Keratinocyte (primary cell): ENCODE measurements around the gene HDAC5. TPM values are rescaled to one million over a fixed set of nuclear protein-coding genes. Genes with fewer than 3 reads are reported as not detected.

Source experiments
- DNase-seq: peaks from one replicate; pipeline ENCODE4 v3.0.0-alpha.2; 2011; ENCODE audit warnings: low read depth, missing footprints, low spot score
- FAIRE-seq: peaks from 2 replicates; lab custom pipeline; 2011; peaks lifted over from hg19 to GRCh38; lab: Jason Lieb, UNC
- H2AFZ ChIP-seq: 2 replicates; pipeline ENCODE4 v1.6.0; 2012; ENCODE audit warnings: low read length, control low read depth, inconsistent platforms; ENCODE audit not compliant: control insufficient read depth
- H3K27ac ChIP-seq: 2 replicates; pipeline ENCODE4 v1.5.1; 2011; ENCODE audit warnings: low read length; ENCODE audit not compliant: control insufficient read depth, insufficient read depth
- H3K27me3 ChIP-seq: 3 replicates; pipeline ENCODE4 v1.6.0; 2011; ENCODE audit warnings: low read length; ENCODE audit not compliant: control insufficient read depth, insufficient read depth; ENCODE audit errors: extremely low read depth
- H3K36me3 ChIP-seq, 2 experiments: 2 replicates in 1 of 2; 3 replicates in 1 of 2; pipeline ENCODE4 v1.5.1; 2011; ENCODE audit warnings: low read length in 2 of 2, mild to moderate bottlenecking in 1 of 2; ENCODE audit not compliant: control insufficient read depth in 2 of 2, insufficient read depth in 2 of 2; ENCODE audit errors: extremely low read depth in 1 of 2
- H3K4me1 ChIP-seq: 3 replicates; pipeline ENCODE4 v1.5.1; 2011; ENCODE audit warnings: low read length; ENCODE audit not compliant: control insufficient read depth, insufficient read depth; ENCODE audit errors: extremely low read depth
- H3K4me2 ChIP-seq: 3 replicates; pipeline ENCODE4 v1.6.0; 2011; ENCODE audit warnings: low read depth, low read length; ENCODE audit not compliant: control insufficient read depth, insufficient read depth; ENCODE audit errors: extremely low read depth
- H3K4me3 ChIP-seq, 3 experiments: fragments of 200-600 bp in 1 of 3; sonication (generic) in 1 of 3; 2 replicates in 2 of 3; 3 replicates in 1 of 3; pipeline ENCODE4 v1.5.1; 2011 to 2016; ENCODE audit warnings: low read length in 3 of 3, mild to moderate bottlenecking in 3 of 3, control low read depth in 2 of 3, inconsistent platforms in 1 of 3, low read depth in 1 of 3, mixed read lengths in 1 of 3, mixed run types in 1 of 3, moderate library complexity in 1 of 3; ENCODE audit not compliant: control insufficient read depth in 2 of 3, insufficient read depth in 2 of 3; ENCODE audit errors: extremely low read depth in 1 of 3
- H3K79me2 ChIP-seq: 2 replicates; pipeline ENCODE4 v1.6.0; 2012; ENCODE audit warnings: low read length; ENCODE audit not compliant: control insufficient read depth, insufficient read depth
- H3K9ac ChIP-seq: 3 replicates; pipeline ENCODE4 v1.6.0; 2011; ENCODE audit warnings: low read length; ENCODE audit not compliant: control insufficient read depth, insufficient read depth; ENCODE audit errors: extremely low read depth
- H3K9me1 ChIP-seq: 3 replicates; pipeline ENCODE4 v1.6.0; 2011; ENCODE audit warnings: low read length; ENCODE audit not compliant: control insufficient read depth, insufficient read depth; ENCODE audit errors: extremely low read depth
- H3K9me3 ChIP-seq: 2 replicates; pipeline ENCODE4 v1.5.1; 2012; ENCODE audit warnings: low read depth, low read length; ENCODE audit not compliant: control insufficient read depth
- H4K20me1 ChIP-seq: 3 replicates; pipeline ENCODE4 v1.6.0; 2011; ENCODE audit warnings: low read length; ENCODE audit not compliant: control insufficient read depth, insufficient read depth; ENCODE audit errors: extremely low read depth
- CTCF ChIP-seq, 3 experiments: IDR thresholded peaks in 1 of 3; conservative IDR thresholded peaks in 1 of 3; optimal IDR thresholded peaks in 1 of 3; 2 replicates in 2 of 3; 3 replicates in 1 of 3; pipeline versions ENCODE3 to v1.5.1; 2011; ENCODE audit warnings: low read length in 3 of 3, mild to moderate bottlenecking in 3 of 3, moderate library complexity in 2 of 3, control low read depth in 1 of 3, inconsistent platforms in 1 of 3; ENCODE audit not compliant: insufficient read depth in 2 of 3; ENCODE audit errors: extremely low read depth in 1 of 3
- EZH2 ChIP-seq: IDR thresholded peaks from one replicate; pipeline ENCODE4 v1.6.1; 2012; ENCODE audit warnings: inconsistent platforms, mild to moderate bottlenecking, low read length, moderate library complexity
- dilution Hi-C: fragments of 300-500 bp; cut with MboI; formaldehyde crosslinking; loops from one replicate; pipeline ENCODE4 v1.7.0; 2020; ENCODE audit warnings: low sequenced_read_pairs; ENCODE audit not compliant: extremely low pct_ligation_motif_present
- polyA plus RNA-seq, 5 experiments: library from polyadenylated mRNA; depleted of rRNA in 3 of 5; stranded (reverse) in 3 of 5; stranded (forward) in 1 of 5; unstranded in 1 of 5; fragments of >200 nt; gene quantifications; 1 replicate in 1 of 5; 2 replicates in 3 of 5; 3 replicates in 1 of 5; pipeline versions ENCODE4 v1.2.1 to v1.2.3, GENCODE V29; 2011 to 2012; ENCODE audit warnings: missing spikeins in 2 of 5, low read depth in 1 of 5, low replicate concordance in 1 of 5

HDAC5 gene
- polyA plus RNA-seq, 1 donor (not counting 4 experiments of a cell fraction or from before 2014, with no cell fraction given): 4.5 TPM

DNA sequence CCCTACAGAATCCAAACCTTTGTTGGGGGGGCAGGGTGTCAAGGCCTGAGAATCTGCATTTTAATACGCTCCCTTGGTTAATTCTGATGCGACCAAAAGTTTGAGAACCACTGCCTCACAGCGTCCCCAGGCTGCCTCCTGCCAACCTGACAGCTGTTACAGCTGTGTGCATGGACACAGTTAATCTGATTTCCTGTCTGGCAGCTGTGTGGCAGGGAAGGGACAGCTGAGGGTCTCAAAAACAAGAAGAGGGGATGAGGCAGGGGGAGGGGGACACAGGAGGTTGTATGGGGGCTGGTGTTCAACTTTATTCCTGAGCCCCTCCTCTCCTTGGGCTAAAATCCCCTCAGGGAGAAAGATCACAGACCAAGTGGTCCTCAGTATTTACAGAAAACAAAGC is 17.5 kb downstream of the HDAC5 start:
- TF ChIP-seq CTCF (optimal IDR thresholded peaks at IDR 0.05 in 1 of 3, IDR thresholded peaks at IDR 0.05 in 1 of 3, conservative IDR thresholded peaks at IDR 0.05 in 1 of 3; ENCODE audit: extremely low read depth in 1 of 3, insufficient read depth in 2 of 3, low read length in 3 of 3) (no peak), EZH2 (no peak)

DNA sequence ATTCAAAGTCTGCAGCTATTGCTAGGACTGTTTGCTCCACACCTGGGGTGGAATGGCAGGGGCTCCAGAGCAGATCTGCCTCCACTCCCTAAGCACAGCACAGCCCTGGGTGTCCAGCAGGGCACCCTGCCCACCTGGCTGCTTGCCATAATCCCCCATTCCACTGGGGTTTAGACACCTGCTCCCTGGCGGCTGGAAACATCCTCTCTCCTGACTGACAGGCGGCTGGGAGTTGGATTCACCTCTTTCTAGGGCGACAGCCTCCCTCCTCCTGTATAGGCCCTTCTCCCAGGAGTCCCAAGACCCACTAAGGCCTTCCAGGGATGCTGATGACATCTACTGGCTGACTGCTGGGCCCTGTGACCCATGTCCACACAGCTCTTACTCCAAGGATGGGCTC is 18.0 kb downstream of the HDAC5 start:
- TF ChIP-seq CTCF (optimal IDR thresholded peaks at IDR 0.05 in 1 of 3, IDR thresholded peaks at IDR 0.05 in 1 of 3, conservative IDR thresholded peaks at IDR 0.05 in 1 of 3; ENCODE audit: extremely low read depth in 1 of 3, insufficient read depth in 2 of 3, low read length in 3 of 3): no peak
- no peak for TF ChIP-seq EZH2
- no peaks in the 10 kb centered on the region for H3K9me3 ChIP-seq
- H4K20me1 ChIP-seq: no peaks in the 10 kb centered on the region
- no peaks in the 10 kb centered on the region for H3K9me1 ChIP-seq
- FAIRE-seq (no peak), DNase-seq (no peak)
- H3K79me2 ChIP-seq: no peaks in the 10 kb centered on the region
- no peak overlapping the region for H3K27ac ChIP-seq
- H3K4me3 ChIP-seq: no peak overlapping the region
- H3K4me1 ChIP-seq: peaks cover 7% of the 10 kb centered on the region
- H3K36me3 ChIP-seq: no peaks in the 10 kb centered on the region
- H3K27me3 ChIP-seq: peaks cover 4% of the 10 kb centered on the region
- dilution Hi-C loops: no loop called here
- H2AFZ ChIP-seq: no peak overlapping the region
- no peak overlapping the region for H3K4me2 ChIP-seq
- no peak overlapping the region for H3K9ac ChIP-seq

More for the DNA sequence above, 17.5 kb downstream of the HDAC5 start:
- DNase-seq (no peak), FAIRE-seq (no peak)
- Histone ChIP-seq H3K4me1 (peaks cover 11% of the 10 kb centered on the region), H3K27ac (no peak overlapping the region), H3K79me2 (no peaks in the 10 kb centered on the region), H3K4me3 (no peak overlapping the region), H3K36me3 (no peaks in the 10 kb centered on the region), H3K9ac (no peak overlapping the region), H3K4me2 (no peak overlapping the region), H3K27me3 (peaks cover 5% of the 10 kb centered on the region), H3K9me1 (no peaks in the 10 kb centered on the region), H3K9me3 (no peaks in the 10 kb centered on the region), H2AFZ (no peak overlapping the region), H4K20me1 (no peaks in the 10 kb centered on the region)
- dilution Hi-C loops: no loop called here
